Measurements from ENCODE around the gene CHD2. TPM values are rescaled to one million over a fixed set of nuclear protein-coding genes. Genes with fewer than 3 reads are reported as not detected.

CHD2 gene
- total RNA-seq, 1 experiment from 2014 or later: 101 TPM

GRCh38 chr15:93033434-93034045 is 133.4 kb downstream of the CHD2 start (continued):
- no peak for TF ChIP-seq ZBTB21 (CRISPR knock-in tag; IDR thresholded peaks at IDR 0.05; ENCODE audit: borderline replicate concordance)
- TF ChIP-seq, protein P1, sequence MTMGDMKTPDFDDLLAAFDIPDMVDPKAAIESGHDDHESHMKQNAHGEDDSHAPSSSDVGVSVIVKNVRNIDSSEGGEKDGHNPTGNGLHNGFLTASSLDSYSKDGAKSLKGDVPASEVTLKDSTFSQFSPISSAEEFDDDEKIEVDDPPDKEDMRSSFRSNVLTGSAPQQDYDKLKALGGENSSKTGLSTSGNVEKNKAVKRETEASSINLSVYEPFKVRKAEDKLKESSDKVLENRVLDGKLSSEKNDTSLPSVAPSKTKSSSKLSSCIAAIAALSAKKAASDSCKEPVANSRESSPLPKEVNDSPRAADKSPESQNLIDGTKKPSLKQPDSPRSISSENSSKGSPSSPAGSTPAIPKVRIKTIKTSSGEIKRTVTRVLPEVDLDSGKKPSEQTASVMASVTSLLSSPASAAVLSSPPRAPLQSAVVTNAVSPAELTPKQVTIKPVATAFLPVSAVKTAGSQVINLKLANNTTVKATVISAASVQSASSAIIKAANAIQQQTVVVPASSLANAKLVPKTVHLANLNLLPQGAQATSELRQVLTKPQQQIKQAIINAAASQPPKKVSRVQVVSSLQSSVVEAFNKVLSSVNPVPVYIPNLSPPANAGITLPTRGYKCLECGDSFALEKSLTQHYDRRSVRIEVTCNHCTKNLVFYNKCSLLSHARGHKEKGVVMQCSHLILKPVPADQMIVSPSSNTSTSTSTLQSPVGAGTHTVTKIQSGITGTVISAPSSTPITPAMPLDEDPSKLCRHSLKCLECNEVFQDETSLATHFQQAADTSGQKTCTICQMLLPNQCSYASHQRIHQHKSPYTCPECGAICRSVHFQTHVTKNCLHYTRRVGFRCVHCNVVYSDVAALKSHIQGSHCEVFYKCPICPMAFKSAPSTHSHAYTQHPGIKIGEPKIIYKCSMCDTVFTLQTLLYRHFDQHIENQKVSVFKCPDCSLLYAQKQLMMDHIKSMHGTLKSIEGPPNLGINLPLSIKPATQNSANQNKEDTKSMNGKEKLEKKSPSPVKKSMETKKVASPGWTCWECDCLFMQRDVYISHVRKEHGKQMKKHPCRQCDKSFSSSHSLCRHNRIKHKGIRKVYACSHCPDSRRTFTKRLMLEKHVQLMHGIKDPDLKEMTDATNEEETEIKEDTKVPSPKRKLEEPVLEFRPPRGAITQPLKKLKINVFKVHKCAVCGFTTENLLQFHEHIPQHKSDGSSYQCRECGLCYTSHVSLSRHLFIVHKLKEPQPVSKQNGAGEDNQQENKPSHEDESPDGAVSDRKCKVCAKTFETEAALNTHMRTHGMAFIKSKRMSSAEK (CRISPR knock-in tag; IDR thresholded peaks at IDR 0.05; ENCODE audit: borderline replicate concordance): no peak
- TF ChIP-seq ZNF121 (CRISPR knock-in tag; IDR thresholded peaks at IDR 0.05): no peak
- no peak for TF ChIP-seq CBFB (CRISPR knock-in tag; IDR thresholded peaks at IDR 0.05; ENCODE audit: low read depth)
- TF ChIP-seq ZNF281 (CRISPR knock-in tag; IDR thresholded peaks at IDR 0.05): no peak
- no peak for TF ChIP-seq GABPB1 (CRISPR knock-in tag; IDR thresholded peaks at IDR 0.05)
- TF ChIP-seq NFE2L1 (CRISPR knock-in tag; IDR thresholded peaks at IDR 0.05): no peak
- no peak for TF ChIP-seq ETV6 (CRISPR knock-in tag; IDR thresholded peaks at IDR 0.05)
- no peak for TF ChIP-seq NFYB (CRISPR knock-in tag; conservative IDR thresholded peaks at IDR 0.05; ENCODE audit: low read depth)
- TF ChIP-seq FOXP1 (CRISPR knock-in tag; IDR thresholded peaks at IDR 0.05; ENCODE audit: borderline replicate concordance): no peak
- TF ChIP-seq, protein P2, sequence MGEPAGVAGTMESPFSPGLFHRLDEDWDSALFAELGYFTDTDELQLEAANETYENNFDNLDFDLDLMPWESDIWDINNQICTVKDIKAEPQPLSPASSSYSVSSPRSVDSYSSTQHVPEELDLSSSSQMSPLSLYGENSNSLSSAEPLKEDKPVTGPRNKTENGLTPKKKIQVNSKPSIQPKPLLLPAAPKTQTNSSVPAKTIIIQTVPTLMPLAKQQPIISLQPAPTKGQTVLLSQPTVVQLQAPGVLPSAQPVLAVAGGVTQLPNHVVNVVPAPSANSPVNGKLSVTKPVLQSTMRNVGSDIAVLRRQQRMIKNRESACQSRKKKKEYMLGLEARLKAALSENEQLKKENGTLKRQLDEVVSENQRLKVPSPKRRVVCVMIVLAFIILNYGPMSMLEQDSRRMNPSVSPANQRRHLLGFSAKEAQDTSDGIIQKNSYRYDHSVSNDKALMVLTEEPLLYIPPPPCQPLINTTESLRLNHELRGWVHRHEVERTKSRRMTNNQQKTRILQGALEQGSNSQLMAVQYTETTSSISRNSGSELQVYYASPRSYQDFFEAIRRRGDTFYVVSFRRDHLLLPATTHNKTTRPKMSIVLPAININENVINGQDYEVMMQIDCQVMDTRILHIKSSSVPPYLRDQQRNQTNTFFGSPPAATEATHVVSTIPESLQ (CRISPR knock-in tag; IDR thresholded peaks at IDR 0.05): no peak
- TF ChIP-seq, protein P3, sequence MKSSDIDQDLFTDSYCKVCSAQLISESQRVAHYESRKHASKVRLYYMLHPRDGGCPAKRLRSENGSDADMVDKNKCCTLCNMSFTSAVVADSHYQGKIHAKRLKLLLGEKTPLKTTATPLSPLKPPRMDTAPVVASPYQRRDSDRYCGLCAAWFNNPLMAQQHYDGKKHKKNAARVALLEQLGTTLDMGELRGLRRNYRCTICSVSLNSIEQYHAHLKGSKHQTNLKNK (CRISPR knock-in tag; IDR thresholded peaks at IDR 0.05): no peak

- Mint-ChIP-seq H3K27ac (no peak overlapping the region), H3K4me1 (peaks cover 21% of the 10 kb centered on the region), H3K9me3 (peaks cover 1% of the 10 kb centered on the region), H3K4me3 (no peak overlapping the region), H3K27me3 (ENCODE audit: low read depth) (no peaks in the 10 kb centered on the region), H3K36me3 (peaks cover 1% of the 10 kb centered on the region)
- ATAC-seq: no peak
- ChIA-PET CTCF (interaction anchor here (0.5 to 2.5 kb wide), 3 partner anchors 53 to 1085 kb away, joined by 3 to 20 read pairs (median 13); no protein-coding TSS in a partner anchor), POLR2A (no interaction called here)
- TF ChIP-seq IRF2 (CRISPR knock-in tag; IDR thresholded peaks at IDR 0.05; ENCODE audit: borderline replicate concordance, low read depth) (no peak), PRRX2 (CRISPR knock-in tag; IDR thresholded peaks at IDR 0.05) (no peak)
- DNase-seq (ENCODE audit: low spot score): no peak
Measured at GRCh38 chr15:93034512-93034911, 134.4 kb downstream of the CHD2 start.

All from WTC11 (cell line).